ENCODE results near the gene C7orf57. TPM values are rescaled to one million over a fixed set of nuclear protein-coding genes. Genes with fewer than 3 reads are reported as not detected.

Gene C7orf57
- polyA plus RNA-seq, 3 donors = 0.05 TPM; not detected in 2

- Mint-ChIP-seq H3K36me3 (peaks cover 71 to 78% of the 10 kb centered on the region in 2 donors), H3K4me1 (peaks cover 6% of the 10 kb centered on the region), H3K27ac (peak overlapping the region in 3 of 7 donors; percentile 36 to 50 (median 45)), H3K27me3 (ENCODE audit: low read depth in 3 of 3) (peaks cover 0 to 1% (median 1%) of the 10 kb centered on the region in 3 donors), H3K4me3 (no peak overlapping the region), H3K9me3 (peaks cover 0 to 4% (median 0%) of the 10 kb centered on the region in 7 donors)
- H3K9me3 ChIP-seq (replicated peaks in 1 of 2; ENCODE audit: control insufficient read depth in 1 of 2, insufficient read depth in 1 of 2, low read length in 2 of 2) = no peaks in the 10 kb centered on the region
- peaks cover 70 to 75% of the 10 kb centered on the region in 2 donors for H3K36me3 ChIP-seq (replicated peaks in 1 of 2; ENCODE audit: control insufficient read depth in 1 of 2, insufficient read depth in 2 of 2, low read length in 2 of 2)
- peaks cover 67% of the 10 kb centered on the region for H4K20me1 ChIP-seq (ENCODE audit: insufficient read depth, low read length)
- intact Hi-C loops (cut with micrococcal nuclease) = loop anchor here (5.0 kb wide), 3 partner anchors 35 to 115 kb away; partner anchors contain the start of gene C7orf57 (in 1 of the 2)
- no peak for DNase-seq
- no peaks in the 10 kb centered on the region for H3K27me3 ChIP-seq (ENCODE audit: control insufficient read depth in 2 of 2, insufficient read depth in 2 of 2, low read length in 2 of 2)
- H3K4me3 ChIP-seq (replicated peaks in 1 of 3; ENCODE audit: low read depth in 2 of 3, low read length in 3 of 3) = no peak overlapping the region
- H3K4me1 ChIP-seq (ENCODE audit: control insufficient read depth in 1 of 2, insufficient read depth in 2 of 2, low read length in 2 of 2) = no peaks in the 10 kb centered on the region
- H3K27ac ChIP-seq (ENCODE audit: low read depth in 1 of 2, low read length in 2 of 2) = no peak overlapping the region
- peaks cover 11% of the 10 kb centered on the region for H3K79me2 ChIP-seq (ENCODE audit: insufficient read depth, low read length)
- H3K4me2 ChIP-seq (replicated peaks; ENCODE audit: extremely low read depth, low read length, poor library complexity, severe bottlenecking) = no peak overlapping the region
- no peak overlapping the region for H2AFZ ChIP-seq (ENCODE audit: insufficient read depth, low read depth, low read length, poor library complexity, severe bottlenecking)
- WGBS (ENCODE audit: insufficient coverage) = 95% methylated on average over 25 of the region's 29 CpGs
- no peak for TF ChIP-seq CTCF (IDR thresholded peaks at IDR 0.05)
- H3K9ac ChIP-seq (ENCODE audit: insufficient read depth, low read length, poor library complexity, severe bottlenecking) = no peak overlapping the region
Observed at GRCh38 chr7:48106906-48107659, 71.7 kb downstream of the C7orf57 start.

- H3K4me1 Mint-ChIP-seq = peaks cover 6% of the 10 kb centered on the region
- peaks cover 63 to 69% of the 10 kb centered on the region in 2 donors for H3K36me3 Mint-ChIP-seq
- DNase-seq = no peak
- Histone ChIP-seq H3K27me3 (ENCODE audit: control insufficient read depth in 2 of 2, insufficient read depth in 2 of 2, low read length in 2 of 2) (no peaks in the 10 kb centered on the region), H3K9me3 (replicated peaks in 1 of 2; ENCODE audit: control insufficient read depth in 1 of 2, insufficient read depth in 1 of 2, low read length in 2 of 2) (no peaks in the 10 kb centered on the region), H3K36me3 (replicated peaks in 1 of 2; ENCODE audit: control insufficient read depth in 1 of 2, insufficient read depth in 2 of 2, low read length in 2 of 2) (peaks cover 61 to 65% of the 10 kb centered on the region in 2 donors), H4K20me1 (ENCODE audit: insufficient read depth, low read length) (peaks cover 58% of the 10 kb centered on the region), H3K79me2 (ENCODE audit: insufficient read depth, low read length) (peaks cover 4% of the 10 kb centered on the region), H3K4me1 (ENCODE audit: control insufficient read depth in 1 of 2, insufficient read depth in 2 of 2, low read length in 2 of 2) (no peaks in the 10 kb centered on the region), H3K9ac (ENCODE audit: insufficient read depth, low read length, poor library complexity, severe bottlenecking) (no peak overlapping the region), H3K27ac (ENCODE audit: low read depth in 1 of 2, low read length in 2 of 2) (no peak overlapping the region), H3K4me3 (replicated peaks in 1 of 3; ENCODE audit: low read depth in 2 of 3, low read length in 3 of 3) (no peak overlapping the region), H2AFZ (ENCODE audit: insufficient read depth, low read depth, low read length, poor library complexity, severe bottlenecking) (no peak overlapping the region), H3K4me2 (replicated peaks; ENCODE audit: extremely low read depth, low read length, poor library complexity, severe bottlenecking) (no peak overlapping the region)
- TF ChIP-seq CTCF (IDR thresholded peaks at IDR 0.05) = no peak
- H3K27ac Mint-ChIP-seq = peak overlapping the region in 2 of 7 donors; percentile 49 to 74
- intact Hi-C loops (cut with micrococcal nuclease) = loop anchor here (5.0 kb wide), 3 partner anchors 36 to 116 kb away; partner anchors contain the start of gene C7orf57 (in 1 of the 2)
- H3K9me3 Mint-ChIP-seq = no peaks in the 10 kb centered on the region
- 95% methylated on average over 18 of the region's 18 CpGs for WGBS (ENCODE audit: insufficient coverage)
- H3K4me3 Mint-ChIP-seq = no peak overlapping the region
- peaks cover 0 to 1% (median 0%) of the 10 kb centered on the region in 3 donors for H3K27me3 Mint-ChIP-seq (ENCODE audit: low read depth in 3 of 3)
Observed at GRCh38 chr7:48107926-48108472, 72.7 kb downstream of the C7orf57 start.
